ENCODE data around the gene OGFR.

The OGFR gene

DNA sequence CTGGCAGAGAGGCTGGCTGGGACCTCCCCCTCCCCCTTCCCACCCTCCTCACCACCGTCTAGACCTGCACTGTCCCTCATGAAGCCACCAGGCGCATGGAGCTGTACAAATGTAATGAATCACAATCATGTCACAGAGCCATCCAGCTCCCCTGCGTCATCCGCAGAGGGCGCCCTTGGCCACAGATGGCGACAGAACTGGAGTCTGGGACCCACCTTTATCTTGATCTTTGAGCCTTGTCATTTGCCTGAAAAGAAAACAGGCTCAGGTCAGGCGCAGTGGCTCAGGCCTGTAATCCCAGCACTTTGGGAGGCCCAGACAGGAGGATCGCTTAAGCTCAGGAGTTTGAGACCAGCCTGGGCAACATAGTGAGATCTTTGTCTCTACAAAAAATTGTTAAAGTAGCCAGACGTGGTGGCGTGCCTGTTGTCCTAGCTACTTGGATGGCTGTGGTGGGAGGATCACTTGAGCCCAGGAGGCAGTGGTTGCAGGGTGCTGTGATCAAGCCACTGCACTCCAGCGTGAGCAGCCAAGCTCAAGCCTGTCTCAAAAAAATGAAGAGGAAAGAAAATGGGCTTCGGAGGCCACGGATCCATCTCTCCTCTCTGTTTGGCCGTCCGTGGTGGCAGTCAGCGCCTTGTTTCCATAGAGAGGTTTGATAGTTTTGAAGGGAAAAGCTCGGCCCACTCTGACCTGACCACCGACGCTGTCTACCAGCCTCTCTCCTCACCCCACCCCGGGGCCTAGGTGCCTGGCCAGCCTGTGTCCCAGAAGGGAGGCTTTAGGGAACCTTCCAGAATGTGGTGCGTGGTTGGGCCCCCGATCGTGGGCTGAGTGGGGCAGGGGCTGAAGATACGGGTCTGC is 18.4 kb downstream of the OGFR start (continued):
- TF ChIP-seq ZNF416 (tag by site-specific recombination; IDR thresholded peaks at IDR 0.05): no peak
- TF ChIP-seq EGR2 (tag by site-specific recombination; IDR thresholded peaks at IDR 0.05; ENCODE audit: low read depth): no peak
- no peak for TF ChIP-seq ZNF248 (tag by site-specific recombination; IDR thresholded peaks at IDR 0.05)
- no peak for TF ChIP-seq MZF1 (tag by site-specific recombination; IDR thresholded peaks at IDR 0.05; ENCODE audit: borderline replicate concordance)
- TF ChIP-seq, protein P1, sequence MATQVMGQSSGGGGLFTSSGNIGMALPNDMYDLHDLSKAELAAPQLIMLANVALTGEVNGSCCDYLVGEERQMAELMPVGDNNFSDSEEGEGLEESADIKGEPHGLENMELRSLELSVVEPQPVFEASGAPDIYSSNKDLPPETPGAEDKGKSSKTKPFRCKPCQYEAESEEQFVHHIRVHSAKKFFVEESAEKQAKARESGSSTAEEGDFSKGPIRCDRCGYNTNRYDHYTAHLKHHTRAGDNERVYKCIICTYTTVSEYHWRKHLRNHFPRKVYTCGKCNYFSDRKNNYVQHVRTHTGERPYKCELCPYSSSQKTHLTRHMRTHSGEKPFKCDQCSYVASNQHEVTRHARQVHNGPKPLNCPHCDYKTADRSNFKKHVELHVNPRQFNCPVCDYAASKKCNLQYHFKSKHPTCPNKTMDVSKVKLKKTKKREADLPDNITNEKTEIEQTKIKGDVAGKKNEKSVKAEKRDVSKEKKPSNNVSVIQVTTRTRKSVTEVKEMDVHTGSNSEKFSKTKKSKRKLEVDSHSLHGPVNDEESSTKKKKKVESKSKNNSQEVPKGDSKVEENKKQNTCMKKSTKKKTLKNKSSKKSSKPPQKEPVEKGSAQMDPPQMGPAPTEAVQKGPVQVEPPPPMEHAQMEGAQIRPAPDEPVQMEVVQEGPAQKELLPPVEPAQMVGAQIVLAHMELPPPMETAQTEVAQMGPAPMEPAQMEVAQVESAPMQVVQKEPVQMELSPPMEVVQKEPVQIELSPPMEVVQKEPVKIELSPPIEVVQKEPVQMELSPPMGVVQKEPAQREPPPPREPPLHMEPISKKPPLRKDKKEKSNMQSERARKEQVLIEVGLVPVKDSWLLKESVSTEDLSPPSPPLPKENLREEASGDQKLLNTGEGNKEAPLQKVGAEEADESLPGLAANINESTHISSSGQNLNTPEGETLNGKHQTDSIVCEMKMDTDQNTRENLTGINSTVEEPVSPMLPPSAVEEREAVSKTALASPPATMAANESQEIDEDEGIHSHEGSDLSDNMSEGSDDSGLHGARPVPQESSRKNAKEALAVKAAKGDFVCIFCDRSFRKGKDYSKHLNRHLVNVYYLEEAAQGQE (tag by site-specific recombination; IDR thresholded peaks at IDR 0.05): no peak
- no peak for TF ChIP-seq ZNF585B (tag by site-specific recombination; IDR thresholded peaks at IDR 0.05)
- TF ChIP-seq ZBTB20 (tag by site-specific recombination; IDR thresholded peaks at IDR 0.05): no peak
- no peak for TF ChIP-seq ZNF175 (tag by site-specific recombination; IDR thresholded peaks at IDR 0.05)
- no peak for TF ChIP-seq ZNF404 (tag by site-specific recombination; IDR thresholded peaks at IDR 0.05)
- peak; percentile 91 for TF ChIP-seq KLF8 (tag by site-specific recombination; IDR thresholded peaks at IDR 0.05)
- TF ChIP-seq ZNF571 (tag by site-specific recombination; IDR thresholded peaks at IDR 0.05): no peak
- TF ChIP-seq ZNF292 (tag by site-specific recombination; IDR thresholded peaks at IDR 0.05; ENCODE audit: borderline replicate concordance, low read depth): no peak

DNA sequence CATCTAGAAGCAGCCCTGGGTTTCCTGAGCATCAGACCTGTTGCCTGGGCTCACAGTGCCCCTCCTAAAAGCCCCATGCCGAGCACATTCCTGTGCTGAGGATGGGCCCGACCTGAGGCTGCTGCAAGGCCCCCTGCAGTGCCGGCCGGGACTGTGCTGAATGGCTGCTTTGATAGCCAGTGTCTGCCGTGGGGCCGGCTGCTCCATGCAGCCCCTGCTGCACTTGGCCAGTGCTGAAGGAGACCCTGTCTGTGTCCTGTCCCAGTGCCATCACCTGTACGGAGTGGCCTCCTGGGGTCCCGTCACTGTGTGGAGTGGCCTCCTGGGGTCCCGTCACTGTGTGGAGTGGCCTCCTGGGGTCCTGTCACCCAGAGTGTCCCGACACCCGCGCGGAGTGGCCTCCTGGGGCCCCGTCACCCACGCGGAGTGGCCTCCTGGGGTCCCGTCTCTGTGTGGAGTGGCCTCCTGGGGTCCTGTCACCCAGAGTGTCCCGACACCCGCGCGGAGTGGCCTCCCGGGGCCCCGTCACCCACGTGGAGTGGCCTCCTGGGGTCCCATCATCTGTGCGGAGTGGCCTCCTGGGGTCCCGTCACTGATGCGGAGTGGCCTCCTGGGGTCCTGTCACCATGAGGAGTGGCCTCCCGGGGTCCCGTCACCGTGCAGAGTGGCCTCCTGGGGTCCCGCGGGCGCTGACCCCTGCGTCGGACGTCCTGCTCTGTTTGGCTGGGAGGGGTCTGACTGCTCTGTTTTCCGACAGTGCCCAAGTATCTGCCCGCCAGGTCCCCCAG is 19.2 kb downstream of the OGFR start:
- Histone ChIP-seq H3K36me3 (ENCODE audit: control insufficient read depth in 2 of 2, insufficient read depth in 1 of 2, low read length in 2 of 2) (no peaks in the 10 kb centered on the region), H3K4me1 (ENCODE audit: control insufficient read depth, insufficient read depth, low read length) (peaks cover under 1% of the 10 kb centered on the region; the same call in 1 of the 2 replicates), H3K9me3 (ENCODE audit: control insufficient read depth, insufficient read depth, low read depth, low read length) (no peaks in the 10 kb centered on the region), H3K4me3 (ENCODE audit: low read depth, low read length) (no peak overlapping the region), H3K27ac (ENCODE audit: extremely low read depth, low read depth, low read length) (no peak overlapping the region)
- POLR2A ChIA-PET: interaction anchor here (1.1 to 1.2 kb wide), 2 partner anchors 19 to 26 kb away, joined by 3 to 5 read pairs; partner anchors contain the start of gene OGFR
- CTCF ChIA-PET: interaction anchor here (0.6 to 2.0 kb wide), 11 partner anchors 8 to 324 kb away, joined by 3 to 15 read pairs (median 5); no protein-coding TSS in a partner anchor
- TF ChIP-seq ZNF341 (tag by site-specific recombination; IDR thresholded peaks at IDR 0.05; ENCODE audit: low read depth): 0 out of 2 replicates have a peak, but pooled peaks have one; percentile 10
- peak; percentile 84 for TF ChIP-seq SCRT2 (tag by site-specific recombination; IDR thresholded peaks at IDR 0.05)
- no peak for TF ChIP-seq ZNF292 (tag by site-specific recombination; IDR thresholded peaks at IDR 0.05; ENCODE audit: borderline replicate concordance, low read depth)
- no peak for TF ChIP-seq ZNF350 (tag by site-specific recombination; IDR thresholded peaks at IDR 0.05)
- TF ChIP-seq FEZF1 (tag by site-specific recombination; IDR thresholded peaks at IDR 0.05): no peak
- TF ChIP-seq ZNF155 (tag by site-specific recombination; IDR thresholded peaks at IDR 0.05): no peak
- TF ChIP-seq ZNF280C (tag by site-specific recombination; IDR thresholded peaks at IDR 0.05): no peak
- no peak for TF ChIP-seq ZNF280D (tag by site-specific recombination; IDR thresholded peaks at IDR 0.05)
- TF ChIP-seq GLIS2 (tag by site-specific recombination; IDR thresholded peaks at IDR 0.05): peak; percentile 39; the same call in 1 of the 2 replicates
- no peak for TF ChIP-seq ZNF747 (tag by site-specific recombination; IDR thresholded peaks at IDR 0.05)
- no peak for TF ChIP-seq ZNF16 (tag by site-specific recombination; IDR thresholded peaks at IDR 0.05; ENCODE audit: low read depth)
- TF ChIP-seq ZNF274 (IDR thresholded peaks at IDR 0.05; ENCODE audit: low read length): no peak
- TF ChIP-seq ZNF274 (tag by site-specific recombination; IDR thresholded peaks at IDR 0.05; ENCODE audit: borderline replicate concordance): no peak
- TF ChIP-seq GLI4 (tag by site-specific recombination; IDR thresholded peaks at IDR 0.05): no peak
